Suprapubic skin (tissue), 4 donors: ENCODE results near the gene NT5DC4. TPM values are rescaled to one million over a fixed set of nuclear protein-coding genes. Genes with fewer than 3 reads are reported as not detected.

Experiments used
- DNase-seq, 2 donors: peaks; one replicate each; pipeline ENCODE4 v3.0.0-alpha.2; 2019; ENCODE audit warnings: low spot score in 2 of 2
- H3K27ac ChIP-seq: fragments of 200-600 bp; sonication (generic); one replicate; pipeline ENCODE4 v1.5.1; 2019
- H3K27me3 ChIP-seq: fragments of 200-600 bp; sonication (generic); one replicate; pipeline ENCODE4 v1.5.1; 2019
- H3K36me3 ChIP-seq: fragments of 200-600 bp; sonication (generic); one replicate; pipeline ENCODE4 v1.5.1; 2019
- H3K4me1 ChIP-seq: fragments of 200-600 bp; sonication (generic); one replicate; pipeline ENCODE4 v1.5.1; 2019
- H3K4me3 ChIP-seq: fragments of 200-600 bp; sonication (generic); one replicate; pipeline ENCODE4 v1.5.1; 2019; ENCODE audit warnings: mild to moderate bottlenecking
- H3K9me3 ChIP-seq: fragments of 200-600 bp; sonication (generic); one replicate; pipeline ENCODE4 v1.5.1; 2019
- EP300 ChIP-seq: sonication (generic); formaldehyde crosslinking; IDR thresholded peaks from one replicate; pipeline ENCODE4 v1.6.1; 2017; ENCODE audit warnings: antibody characterized with exemption
- POLR2A ChIP-seq, 2 donors: fragments of 450-650 bp; IDR thresholded peaks; one replicate each; pipeline ENCODE4 v1.6.1; 2017; ENCODE audit warnings: antibody characterized with exemption in 2 of 2, mild to moderate bottlenecking in 2 of 2, moderate library complexity in 2 of 2
- POLR2AphosphoS5 ChIP-seq, 3 donors: sonication (generic); formaldehyde crosslinking; IDR thresholded peaks; one replicate each; pipeline ENCODE4 v1.6.1; 2017; ENCODE audit warnings: antibody characterized with exemption in 3 of 3
- WGBS: methylation state at CpG from one replicate; pipeline ENCODE4 v1.1.5; 2018; 5-methylcytosine and 5-hydroxymethylcytosine counted together
- total RNA-seq, 4 donors: library from RNA; depleted of rRNA; stranded (reverse); fragments of >200 nt; gene quantifications; one replicate each; pipeline ENCODE4 v1.1.0, GENCODE V29; 2016
- TF ChIP-seq, protein P1 (sequence below), 2 donors: fragments of 200-600 bp in 1 of 2; fragments of 450-650 bp in 1 of 2; sonication (generic) in 1 of 2; IDR thresholded peaks; one replicate each; pipeline ENCODE4 v1.5.1; 2016 to 2019; ENCODE audit warnings: antibody characterized with exemption in 2 of 2, mild to moderate bottlenecking in 1 of 2, moderate library complexity in 1 of 2

NT5DC4 gene
- total RNA-seq, 4 donors from 2014 or later, result 4.2 TPM; not detected in 3

DNA sequence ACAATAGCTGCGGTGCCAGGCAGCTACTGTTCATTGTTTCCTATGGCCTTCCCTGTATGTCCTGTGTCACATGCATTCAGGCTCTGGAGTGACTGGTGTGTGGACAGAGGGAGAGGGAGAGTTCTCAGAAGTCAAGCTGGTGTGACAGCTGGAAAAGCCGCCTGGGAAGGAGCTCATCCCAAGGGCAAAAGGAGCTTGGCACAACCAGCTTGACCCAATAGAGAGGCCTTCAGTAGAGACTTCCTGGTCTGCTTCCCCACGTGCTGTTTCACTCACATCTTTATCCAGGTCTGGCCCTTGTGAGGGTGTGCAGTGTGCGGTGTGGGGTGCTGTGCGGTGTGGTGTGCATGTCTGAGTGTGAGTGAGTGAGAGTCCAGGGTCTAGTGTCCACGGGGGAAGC, 11.1 kb upstream of the NT5DC4 start:
- peak in 1 of 2 donors; percentile 8 for DNase-seq
- no peak overlapping the region for H3K4me3 ChIP-seq
- no peaks in the 10 kb centered on the region for H3K9me3 ChIP-seq
- no peak for TF ChIP-seq POLR2AphosphoS5 (IDR thresholded peaks at IDR 0.05)
- TF ChIP-seq EP300, result no peak
- TF ChIP-seq, protein P1, sequence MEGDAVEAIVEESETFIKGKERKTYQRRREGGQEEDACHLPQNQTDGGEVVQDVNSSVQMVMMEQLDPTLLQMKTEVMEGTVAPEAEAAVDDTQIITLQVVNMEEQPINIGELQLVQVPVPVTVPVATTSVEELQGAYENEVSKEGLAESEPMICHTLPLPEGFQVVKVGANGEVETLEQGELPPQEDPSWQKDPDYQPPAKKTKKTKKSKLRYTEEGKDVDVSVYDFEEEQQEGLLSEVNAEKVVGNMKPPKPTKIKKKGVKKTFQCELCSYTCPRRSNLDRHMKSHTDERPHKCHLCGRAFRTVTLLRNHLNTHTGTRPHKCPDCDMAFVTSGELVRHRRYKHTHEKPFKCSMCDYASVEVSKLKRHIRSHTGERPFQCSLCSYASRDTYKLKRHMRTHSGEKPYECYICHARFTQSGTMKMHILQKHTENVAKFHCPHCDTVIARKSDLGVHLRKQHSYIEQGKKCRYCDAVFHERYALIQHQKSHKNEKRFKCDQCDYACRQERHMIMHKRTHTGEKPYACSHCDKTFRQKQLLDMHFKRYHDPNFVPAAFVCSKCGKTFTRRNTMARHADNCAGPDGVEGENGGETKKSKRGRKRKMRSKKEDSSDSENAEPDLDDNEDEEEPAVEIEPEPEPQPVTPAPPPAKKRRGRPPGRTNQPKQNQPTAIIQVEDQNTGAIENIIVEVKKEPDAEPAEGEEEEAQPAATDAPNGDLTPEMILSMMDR (IDR thresholded peaks at IDR 0.05), result no peak
- no peak for TF ChIP-seq POLR2A (IDR thresholded peaks at IDR 0.05)
- peaks cover 13% of the 10 kb centered on the region for H3K27me3 ChIP-seq
- WGBS, result 76% methylated on average over 6 of the region's 6 CpGs
- no peaks in the 10 kb centered on the region for H3K36me3 ChIP-seq
- H3K27ac ChIP-seq, result no peak overlapping the region
- H3K4me1 ChIP-seq, result no peaks in the 10 kb centered on the region

DNA sequence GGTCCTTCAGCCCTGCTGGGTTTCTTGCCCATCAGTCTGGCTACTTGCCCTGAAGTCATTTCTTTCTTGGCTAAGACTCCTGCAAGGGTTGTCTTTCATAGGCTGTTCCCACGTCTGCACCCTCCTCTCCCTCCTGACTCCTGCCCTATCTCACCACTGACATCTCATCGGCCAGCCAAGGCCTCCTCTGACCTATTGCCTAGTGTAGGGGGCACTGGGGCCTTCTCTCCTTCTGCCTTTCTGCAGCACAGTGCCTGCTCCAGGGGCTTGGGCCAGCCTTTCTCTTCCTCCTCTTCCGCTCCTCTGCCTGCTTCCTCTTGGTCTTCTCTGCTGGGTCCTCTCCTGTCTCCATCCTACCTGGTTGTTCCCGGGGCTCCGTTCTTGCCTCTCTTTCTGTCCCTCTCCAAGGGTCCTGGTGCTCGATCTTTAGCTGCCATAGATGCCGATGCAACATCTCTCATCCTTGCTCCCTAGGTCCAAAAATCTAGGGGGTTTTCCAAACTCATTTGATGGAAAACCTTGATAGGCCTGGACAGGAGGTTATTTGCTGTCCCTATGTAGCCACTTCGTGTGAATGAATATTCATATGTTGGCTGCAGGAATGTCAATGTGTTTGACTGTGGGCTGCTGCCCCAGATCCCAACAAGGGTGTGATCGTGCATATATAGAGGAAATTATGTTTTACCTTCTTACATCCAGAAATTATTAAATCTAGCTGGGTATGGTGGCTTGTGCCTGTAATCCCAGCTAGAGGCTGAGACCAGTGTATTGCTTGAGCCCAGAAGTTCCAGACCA, 9.7 kb upstream of the NT5DC4 start:
- WGBS, result 83% methylated on average over 9 of the region's 9 CpGs

DNA sequence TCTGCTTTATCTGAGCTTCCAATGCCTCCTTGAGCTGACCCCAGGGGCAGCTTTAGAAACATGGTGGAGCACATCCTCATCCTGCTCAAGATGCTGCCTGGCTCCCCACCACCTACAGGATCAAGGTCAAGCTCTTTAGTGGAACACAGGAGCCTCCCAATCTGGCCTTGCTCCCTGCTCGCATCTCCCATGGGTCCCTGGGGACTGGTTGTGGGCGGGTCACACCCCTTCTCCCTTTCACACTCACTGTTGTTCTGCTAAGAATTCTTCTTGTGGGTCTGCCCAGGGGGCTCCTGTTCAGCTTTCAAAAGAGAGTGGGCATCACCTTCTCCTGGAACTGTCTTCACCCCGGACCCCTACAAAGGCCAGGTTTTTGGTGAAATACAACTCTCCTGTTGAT, 8.4 kb upstream of the NT5DC4 start:
- no peak for DNase-seq
- H3K36me3 ChIP-seq, result no peaks in the 10 kb centered on the region
- no peak for TF ChIP-seq EP300
- TF ChIP-seq POLR2A (IDR thresholded peaks at IDR 0.05), result no peak
- TF ChIP-seq POLR2AphosphoS5 (IDR thresholded peaks at IDR 0.05), result no peak
- TF ChIP-seq, protein P1 (IDR thresholded peaks at IDR 0.05), result no peak
- H3K9me3 ChIP-seq, result no peaks in the 10 kb centered on the region
- no peaks in the 10 kb centered on the region for H3K4me1 ChIP-seq
- peaks cover 13% of the 10 kb centered on the region for H3K27me3 ChIP-seq
- no peak overlapping the region for H3K4me3 ChIP-seq
- 78% methylated on average over 3 of the region's 3 CpGs for WGBS
- H3K27ac ChIP-seq, result no peak overlapping the region

More for the DNA sequence above, 9.7 kb upstream of the NT5DC4 start:
- no peak overlapping the region for H3K4me3 ChIP-seq
- DNase-seq, result no peak
- TF ChIP-seq POLR2A (IDR thresholded peaks at IDR 0.05), result no peak
- TF ChIP-seq EP300, result no peak
- TF ChIP-seq, protein P1 (IDR thresholded peaks at IDR 0.05), result no peak
- no peak for TF ChIP-seq POLR2AphosphoS5 (IDR thresholded peaks at IDR 0.05)
- H3K27ac ChIP-seq, result no peak overlapping the region
- no peaks in the 10 kb centered on the region for H3K4me1 ChIP-seq
- peaks cover 13% of the 10 kb centered on the region for H3K27me3 ChIP-seq
- no peaks in the 10 kb centered on the region for H3K9me3 ChIP-seq
- H3K36me3 ChIP-seq, result no peaks in the 10 kb centered on the region

DNA sequence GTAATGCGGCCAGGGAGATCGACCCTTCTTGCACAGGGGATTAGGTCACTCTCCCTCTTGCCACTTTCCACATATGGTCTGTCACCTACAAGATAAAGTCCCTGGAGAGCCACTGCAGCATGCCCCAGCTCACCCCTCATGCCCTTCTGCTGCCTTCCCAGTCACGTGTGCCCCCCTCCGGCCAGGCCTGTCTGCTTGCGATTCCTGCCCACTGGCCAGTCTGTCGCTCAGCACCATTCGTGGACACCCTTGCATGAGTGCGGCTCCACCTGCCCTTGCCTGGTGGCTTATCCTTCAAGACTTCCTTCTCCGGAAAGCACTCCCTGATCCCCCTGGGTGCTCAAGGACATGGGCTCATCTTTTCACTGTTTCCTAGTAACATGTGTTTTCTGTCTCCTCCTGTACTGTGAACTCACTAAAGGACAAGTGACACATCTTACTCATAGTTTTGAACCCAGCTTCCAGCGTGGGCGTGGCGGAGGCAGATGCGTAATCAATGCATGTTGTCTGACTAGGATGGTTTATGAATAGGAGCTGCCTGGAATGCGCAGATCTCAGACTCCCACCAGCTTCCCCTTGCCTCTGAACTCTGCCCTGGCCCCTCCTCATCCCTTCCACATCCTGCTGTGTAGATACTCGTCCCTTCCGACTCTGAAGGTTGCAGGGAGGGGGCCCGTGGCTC, 7.8 kb upstream of the NT5DC4 start:
- Histone ChIP-seq H3K9me3 (no peaks in the 10 kb centered on the region), H3K36me3 (no peaks in the 10 kb centered on the region), H3K4me1 (no peaks in the 10 kb centered on the region), H3K4me3 (no peak overlapping the region), H3K27me3 (peaks cover 13% of the 10 kb centered on the region), H3K27ac (no peak overlapping the region)
- 72% methylated on average over 17 of the region's 17 CpGs for WGBS
- DNase-seq, result no peak
- TF ChIP-seq, protein P1 (IDR thresholded peaks at IDR 0.05), result no peak
- TF ChIP-seq EP300, result no peak
- no peak for TF ChIP-seq POLR2A (IDR thresholded peaks at IDR 0.05)
- TF ChIP-seq POLR2AphosphoS5 (IDR thresholded peaks at IDR 0.05), result no peak

DNA sequence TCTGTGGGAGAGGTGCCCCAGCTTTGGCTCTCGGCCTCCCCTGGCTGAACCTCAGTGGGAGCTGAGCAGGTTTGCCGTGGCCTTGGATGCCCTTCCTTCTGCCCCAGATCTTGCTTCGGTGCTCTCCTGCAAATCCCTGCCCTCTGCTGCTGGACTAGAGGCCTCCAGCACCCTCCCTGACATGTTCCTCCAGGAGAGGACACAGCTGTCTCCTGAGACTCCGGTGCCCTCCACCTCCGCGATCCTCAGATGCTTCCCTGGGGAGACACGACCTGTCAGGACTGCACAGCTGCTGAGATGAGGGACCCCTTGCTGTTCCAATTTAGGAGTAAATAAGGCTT, 7.3 kb upstream of the NT5DC4 start:
- Histone ChIP-seq H3K9me3 (no peaks in the 10 kb centered on the region), H3K4me3 (no peak overlapping the region), H3K27ac (no peak overlapping the region), H3K36me3 (no peaks in the 10 kb centered on the region), H3K27me3 (peaks cover 13% of the 10 kb centered on the region), H3K4me1 (no peaks in the 10 kb centered on the region)
- no peak for DNase-seq
- TF ChIP-seq POLR2A (IDR thresholded peaks at IDR 0.05), result no peak
- TF ChIP-seq POLR2AphosphoS5 (IDR thresholded peaks at IDR 0.05), result no peak
- no peak for TF ChIP-seq EP300
- TF ChIP-seq, protein P1 (IDR thresholded peaks at IDR 0.05), result no peak
- WGBS, result 86% methylated on average over 6 of the region's 7 CpGs
